ENCODE results near the gene DGKI.

The DGKI gene

DNA sequence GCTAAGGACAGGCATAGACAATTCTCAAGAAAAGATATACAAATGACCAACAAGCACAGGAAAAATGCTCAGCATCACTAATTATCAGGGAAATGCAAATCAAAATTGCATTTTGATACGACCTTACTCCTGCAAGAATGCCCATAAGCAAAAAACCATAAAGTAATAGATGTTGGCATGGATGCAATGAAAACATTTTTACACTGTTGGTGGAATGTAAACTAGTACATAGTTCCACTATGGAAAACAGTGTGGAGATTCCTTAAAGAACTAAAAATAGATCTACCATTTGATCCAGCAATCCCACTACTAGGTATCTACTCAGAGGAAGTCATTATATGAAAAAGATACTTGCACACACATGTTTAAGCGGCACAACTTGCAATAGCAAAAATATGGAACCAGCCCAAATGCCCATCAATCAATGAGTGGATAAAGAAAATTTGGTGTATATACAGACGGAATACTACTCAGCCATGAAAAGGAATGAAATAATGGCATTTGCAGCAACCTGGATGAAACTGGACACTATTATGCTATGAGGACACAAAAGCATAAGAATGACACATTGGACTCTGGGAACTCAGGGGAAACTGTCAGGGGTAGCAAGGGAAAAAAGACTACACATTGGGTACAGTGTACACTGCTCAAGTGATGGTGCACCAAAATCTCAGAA lies 59.3 kb downstream of the DGKI start:
- no peak for DNase-seq

DNA sequence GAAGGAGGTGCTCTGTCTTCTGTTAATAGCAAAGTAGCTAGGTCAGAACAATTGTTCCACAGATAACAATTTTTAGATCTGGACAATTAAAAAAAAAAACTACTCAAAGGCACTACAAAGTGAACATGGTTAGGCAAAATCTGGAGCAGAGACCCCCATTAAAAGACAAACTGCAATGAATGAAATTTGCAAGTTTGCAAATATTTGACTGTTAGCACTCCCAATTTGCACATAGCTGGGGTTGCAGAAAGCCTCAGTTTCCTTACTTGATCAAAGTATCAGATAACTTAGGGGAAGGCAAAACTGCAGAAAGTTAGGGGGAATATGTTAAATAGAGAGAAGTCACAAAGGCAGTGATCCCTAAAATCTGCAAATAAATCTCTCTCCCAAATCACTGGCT lies 68.3 kb downstream of the DGKI start:
- no peak for DNase-seq

DNA sequence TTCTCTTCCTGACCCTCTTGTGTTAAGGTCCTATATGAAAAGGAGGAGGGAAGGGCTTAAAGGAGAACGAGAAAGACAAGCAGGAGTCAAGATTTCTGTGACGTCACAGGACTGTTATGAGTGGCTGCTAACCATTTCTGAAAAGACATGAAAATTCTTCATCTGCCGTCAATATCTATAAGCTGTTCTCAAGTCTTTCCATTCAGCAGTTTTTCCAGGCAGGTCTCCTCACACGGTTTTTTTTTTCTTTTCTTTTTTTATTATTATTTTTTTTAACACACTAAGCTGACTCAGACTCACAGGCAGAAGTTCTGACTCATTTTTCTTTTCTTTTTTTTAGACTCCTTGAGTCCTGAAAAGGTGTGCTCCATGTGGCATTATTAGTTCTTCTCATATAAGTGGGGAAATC lies 72.0 kb downstream of the DGKI start:
- no peak for DNase-seq

DNA sequence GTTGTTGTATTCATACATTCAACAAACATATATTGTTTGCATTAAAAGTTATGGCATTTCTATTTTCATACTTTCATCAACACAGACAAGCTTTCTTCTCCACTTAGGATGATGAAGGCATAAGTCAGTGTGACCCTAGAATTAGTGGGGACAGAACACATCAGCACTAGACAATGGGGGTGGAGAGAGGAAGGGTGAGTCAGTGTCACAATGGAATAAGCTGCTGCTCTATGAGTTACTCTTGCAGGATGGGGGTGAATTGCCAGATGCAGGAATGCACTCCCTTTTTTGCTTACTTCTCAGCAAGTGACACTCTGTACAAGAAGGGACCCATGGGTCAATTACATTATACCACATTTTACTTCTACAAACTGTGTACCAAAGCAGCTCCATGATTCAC lies 74.0 kb downstream of the DGKI start:
- DNase-seq = no peak

DNA sequence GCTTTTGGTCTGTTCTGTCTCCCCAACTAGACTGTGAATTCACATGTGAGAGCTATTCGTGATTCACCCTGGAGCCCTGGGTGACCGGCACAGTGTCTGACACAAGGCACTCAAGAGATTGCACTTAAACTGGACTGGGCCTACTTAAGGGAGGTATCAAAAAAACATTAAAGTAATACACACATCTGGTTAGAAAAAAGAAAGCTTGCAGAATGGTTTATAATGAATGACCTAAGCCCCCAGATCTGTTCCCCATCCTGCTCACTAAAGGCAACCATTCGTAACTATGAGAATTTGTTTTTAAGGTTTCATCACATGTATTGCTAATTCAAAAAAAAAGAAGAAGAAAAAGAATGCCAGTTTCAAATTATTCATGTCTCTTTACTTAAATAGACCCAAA lies 74.5 kb downstream of the DGKI start:
- DNase-seq = no peak

DNA sequence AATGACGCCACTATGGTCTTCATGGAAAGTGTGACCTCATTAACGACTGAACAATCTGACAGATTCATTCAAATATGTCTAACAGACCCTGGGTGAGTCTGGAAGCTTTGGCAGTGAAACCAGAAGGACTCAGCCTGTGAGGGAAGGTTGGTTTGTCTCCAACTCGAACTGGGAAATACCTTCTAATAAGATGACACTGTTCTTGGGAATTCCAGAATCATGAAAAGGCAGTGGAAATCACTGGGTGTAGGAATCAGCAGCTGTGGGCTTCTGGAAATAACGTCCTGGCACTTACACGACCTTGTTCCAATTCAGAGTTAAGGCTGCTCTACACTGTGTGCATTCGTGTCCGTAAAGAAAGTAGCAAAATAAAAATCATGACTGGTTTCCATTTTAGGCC lies 75.1 kb downstream of the DGKI start:
- no peak for DNase-seq

DNA sequence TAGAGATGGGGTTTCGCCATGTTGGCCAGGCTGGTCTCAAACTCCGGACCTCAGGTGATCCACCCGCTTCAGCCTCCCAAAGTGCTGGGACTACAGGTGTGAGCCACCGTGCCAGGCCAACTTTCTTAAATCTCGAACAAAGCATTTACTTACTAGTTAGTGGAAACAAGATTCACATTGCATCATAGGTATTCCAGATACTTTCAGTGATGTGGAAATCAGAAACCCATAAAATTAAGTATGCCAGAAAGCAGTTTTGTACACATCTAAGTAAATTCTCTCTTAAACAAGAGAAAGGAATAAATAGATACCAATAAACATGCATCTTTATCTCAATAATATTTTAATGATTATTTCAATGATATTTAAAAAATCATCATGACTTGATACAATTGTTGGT lies 75.5 kb downstream of the DGKI start:
- DNase-seq = no peak

DNA sequence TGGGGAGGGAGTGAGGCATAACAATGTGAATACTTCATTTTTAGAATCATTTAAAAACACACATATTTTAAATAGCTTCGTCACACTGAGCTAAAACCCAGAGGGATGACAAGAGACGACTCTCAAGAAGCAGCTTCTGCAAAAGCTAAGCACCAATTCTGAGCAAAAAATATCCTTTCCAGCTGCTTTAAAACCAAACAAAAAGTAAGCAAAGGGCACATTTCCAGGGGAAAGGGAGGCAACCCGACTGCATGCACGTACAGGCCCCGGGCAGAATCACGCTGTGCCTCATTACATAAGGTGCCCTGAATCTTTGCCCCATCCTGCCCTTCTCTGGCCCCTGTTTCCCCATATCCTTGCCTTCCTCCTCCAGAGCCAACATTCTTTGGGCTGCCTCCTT lies 78.4 kb downstream of the DGKI start:
- DNase-seq = no peak

DNA sequence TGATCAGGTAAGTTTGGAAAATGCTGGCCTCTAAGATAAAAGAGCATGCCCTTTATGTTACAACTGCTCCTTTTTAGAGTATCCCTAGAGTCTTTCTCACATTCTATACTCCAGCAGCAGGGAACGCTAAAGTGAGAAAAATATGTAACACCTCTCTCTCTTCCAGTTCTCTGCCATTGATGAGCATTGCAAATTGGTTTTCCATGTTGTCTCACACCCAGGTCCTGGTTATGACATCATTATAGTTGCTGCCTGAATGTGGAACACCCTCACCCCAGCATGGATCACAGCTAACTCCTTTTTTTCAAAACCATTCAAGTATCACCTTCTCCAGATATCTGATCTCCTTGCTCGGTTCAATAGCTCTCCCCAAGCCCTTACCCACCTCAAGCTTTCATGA lies 84.4 kb downstream of the DGKI start:
- no peak for DNase-seq

DNA sequence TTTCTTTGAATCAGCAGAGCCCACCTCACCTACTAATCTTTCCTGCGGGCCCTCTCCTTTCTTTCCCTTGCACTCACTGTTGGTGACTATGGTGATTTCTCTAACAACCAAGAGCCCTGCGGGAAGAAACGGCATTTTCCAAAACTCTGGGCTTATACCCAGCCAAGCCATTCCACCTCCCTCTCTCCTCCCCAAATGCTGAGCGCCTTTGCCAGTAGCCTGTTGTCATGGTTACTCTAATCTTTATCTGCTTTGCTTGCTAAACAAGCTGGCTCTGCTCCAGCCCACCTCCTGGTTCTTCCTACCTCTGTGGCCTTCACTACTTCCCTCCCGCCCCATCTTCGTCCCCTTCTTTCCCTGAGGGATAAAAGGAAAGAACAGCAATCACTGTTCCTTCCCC lies 86.7 kb downstream of the DGKI start:
- no peak for DNase-seq

DNA sequence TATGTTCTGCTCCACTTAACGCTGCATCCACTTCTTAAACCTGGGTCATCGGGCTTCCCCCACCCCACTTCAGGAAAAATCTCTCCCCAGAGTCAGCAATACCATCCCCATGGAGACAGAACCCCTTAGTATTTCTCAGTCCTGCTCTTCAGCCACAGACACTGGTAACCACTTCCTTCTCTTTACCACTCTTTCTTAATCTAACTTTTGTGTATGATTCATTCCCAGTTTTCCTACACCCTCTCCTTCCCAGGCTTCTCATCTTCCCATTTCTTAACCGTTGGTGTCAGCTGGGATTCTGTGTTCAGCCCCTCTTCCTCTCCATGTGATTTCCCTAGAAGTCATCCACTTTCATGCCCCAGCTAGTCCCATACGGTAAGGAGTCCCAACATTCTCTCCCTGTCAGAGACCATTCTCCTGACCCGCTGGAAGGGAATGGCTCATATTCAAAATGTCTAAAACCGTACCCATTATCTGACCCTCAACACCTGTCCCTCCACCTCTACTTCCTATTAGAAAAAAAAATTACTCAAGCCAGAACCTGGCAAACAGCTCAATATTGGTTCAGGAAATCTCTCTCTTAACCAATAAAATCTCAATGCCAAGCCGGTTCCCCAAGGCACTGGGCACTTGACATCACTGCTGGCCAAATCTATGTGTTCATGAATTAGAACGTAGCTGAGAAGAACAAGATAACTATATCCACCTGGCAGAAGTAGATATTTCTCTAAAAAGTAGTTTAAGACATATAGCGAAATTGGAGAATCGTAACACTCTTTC lies 89.4 kb downstream of the DGKI start:
- DNase-seq = no peak

DNA sequence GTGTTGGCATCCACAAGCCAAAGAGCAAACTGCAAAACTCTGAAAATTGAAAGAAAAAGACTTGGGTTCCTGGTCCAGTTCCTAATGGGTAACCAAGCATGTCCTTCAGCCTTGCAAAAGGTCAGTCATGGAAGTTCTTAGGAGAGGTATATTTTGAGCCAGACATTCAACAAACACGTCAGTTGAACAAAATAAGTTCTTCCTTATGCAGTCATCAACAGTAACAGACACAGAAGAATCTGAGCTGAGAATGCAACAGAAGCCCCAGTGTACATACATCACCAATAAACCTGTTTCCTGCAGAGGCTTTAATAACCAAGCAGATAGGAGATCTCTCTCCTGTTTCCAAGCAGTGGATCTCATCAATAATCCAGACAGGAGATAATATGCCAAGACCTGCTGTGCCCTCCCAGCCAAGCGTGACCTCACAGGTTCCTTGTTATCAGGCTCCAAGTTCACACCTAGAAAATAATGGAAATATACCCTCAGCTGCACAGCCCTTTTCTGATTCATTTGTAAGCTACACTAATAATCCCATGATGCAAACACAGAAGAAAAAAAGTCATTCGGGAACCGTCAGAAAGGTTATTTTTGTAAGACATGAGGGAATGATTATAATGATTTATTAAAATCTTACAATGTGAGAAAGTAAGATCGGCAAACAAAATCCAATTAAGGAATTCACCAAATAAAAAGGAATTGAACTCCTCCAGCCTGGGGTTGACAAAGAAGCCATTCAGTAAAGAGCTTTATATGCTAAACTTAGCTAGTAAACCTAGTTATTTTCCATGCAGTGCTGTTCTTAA lies 90.7 kb downstream of the DGKI start:
- DNase-seq = no peak

DNA sequence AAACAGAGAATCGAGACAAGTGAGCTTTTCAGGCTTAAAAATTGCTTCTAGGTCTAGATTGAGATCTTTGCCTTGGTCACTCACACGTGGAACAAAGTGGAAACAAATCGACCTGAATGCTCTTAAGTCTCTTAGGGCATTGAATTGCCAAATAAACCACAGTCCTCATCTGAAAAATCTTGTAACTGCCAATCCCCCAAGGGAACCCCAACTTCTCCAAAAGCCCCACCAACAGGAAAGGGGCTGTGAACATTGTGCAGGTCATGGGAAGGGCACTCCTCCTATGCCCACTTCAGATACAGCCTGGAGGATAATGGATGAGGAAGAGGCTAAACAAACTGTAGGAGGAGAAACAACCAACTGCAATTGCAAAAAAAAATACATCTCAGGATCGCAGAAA lies 91.3 kb downstream of the DGKI start:
- DNase-seq = no peak

DNA sequence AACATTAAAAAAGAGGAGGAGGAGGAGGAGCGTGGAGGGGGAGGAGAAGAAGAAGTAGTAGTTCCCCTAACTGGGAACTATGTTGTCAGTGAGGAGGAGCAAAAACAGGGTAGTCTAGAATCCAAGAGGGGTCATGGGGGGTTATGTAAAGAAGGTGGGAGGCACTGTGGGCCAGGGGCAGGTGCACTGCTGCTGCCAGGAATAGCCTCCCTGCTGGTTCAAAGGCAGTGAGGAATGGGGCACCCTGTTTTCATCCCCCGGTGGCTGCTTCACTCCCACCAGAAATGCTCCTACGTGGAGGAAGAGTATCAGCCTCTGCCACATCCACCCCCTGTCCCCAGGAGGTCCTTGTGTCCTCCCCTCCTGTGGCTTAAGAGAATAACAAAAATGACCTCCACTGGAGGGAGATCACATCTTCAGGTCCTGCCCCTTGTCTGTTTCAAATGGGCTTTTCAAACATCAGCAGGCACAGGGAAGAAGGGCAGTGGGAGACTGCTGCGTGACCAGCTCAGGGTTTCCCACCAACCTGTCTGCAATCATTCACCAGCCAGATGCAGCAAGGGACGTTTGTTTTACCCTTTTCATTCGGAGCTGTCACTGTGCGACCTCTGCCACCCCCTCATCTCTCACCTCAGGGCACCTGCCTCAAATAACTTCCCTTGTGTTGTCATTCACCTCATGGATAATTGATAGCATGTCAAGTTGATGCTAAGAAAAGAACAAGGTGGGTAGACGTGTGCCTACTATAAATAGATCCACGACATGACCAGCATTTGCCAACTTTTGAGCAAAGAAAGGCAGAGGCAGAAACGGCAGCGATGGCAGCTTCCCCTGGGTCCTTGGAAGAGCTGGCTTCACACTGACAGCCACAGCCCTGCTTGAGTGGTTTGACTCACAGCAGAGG lies 92.6 kb downstream of the DGKI start:
- no peak for DNase-seq

DNA sequence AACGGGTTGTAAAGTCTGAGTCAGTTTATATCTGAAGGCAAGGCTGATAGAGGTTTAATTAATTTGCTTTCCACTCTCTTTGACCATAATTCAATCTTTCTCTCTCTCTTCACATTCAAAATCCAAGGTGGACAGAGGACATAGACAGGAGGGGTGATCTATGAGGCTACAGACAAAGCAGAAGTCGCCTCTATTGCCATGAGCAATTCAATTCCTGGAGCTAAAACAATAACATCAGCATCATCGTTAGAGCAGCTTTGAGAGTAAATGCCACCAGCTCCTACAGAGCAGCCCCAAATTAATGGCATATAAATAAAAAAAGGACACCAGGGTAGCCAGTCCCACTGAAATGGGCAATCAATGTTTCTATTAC lies 93.2 kb downstream of the DGKI start:
- DNase-seq = no peak

DNA sequence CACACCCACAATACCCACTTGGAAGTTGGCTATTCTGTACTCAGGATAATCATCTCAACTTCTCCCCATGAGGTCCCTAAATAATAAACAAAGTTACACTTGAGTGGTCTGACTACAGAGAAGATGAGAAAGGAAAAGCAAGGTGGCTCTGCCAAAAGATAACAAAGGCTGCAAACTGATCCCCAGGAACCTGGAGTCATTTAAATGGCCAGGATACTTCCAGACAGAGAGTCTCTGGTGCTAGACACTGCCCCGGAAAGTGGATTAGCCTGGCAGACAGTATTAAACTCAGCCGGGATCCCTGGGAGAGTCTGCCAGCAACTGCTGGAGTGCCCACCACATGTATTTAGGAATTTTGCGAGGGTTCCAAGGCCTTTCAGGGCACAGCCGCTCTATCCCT lies 93.7 kb downstream of the DGKI start:
- DNase-seq = no peak

DNA sequence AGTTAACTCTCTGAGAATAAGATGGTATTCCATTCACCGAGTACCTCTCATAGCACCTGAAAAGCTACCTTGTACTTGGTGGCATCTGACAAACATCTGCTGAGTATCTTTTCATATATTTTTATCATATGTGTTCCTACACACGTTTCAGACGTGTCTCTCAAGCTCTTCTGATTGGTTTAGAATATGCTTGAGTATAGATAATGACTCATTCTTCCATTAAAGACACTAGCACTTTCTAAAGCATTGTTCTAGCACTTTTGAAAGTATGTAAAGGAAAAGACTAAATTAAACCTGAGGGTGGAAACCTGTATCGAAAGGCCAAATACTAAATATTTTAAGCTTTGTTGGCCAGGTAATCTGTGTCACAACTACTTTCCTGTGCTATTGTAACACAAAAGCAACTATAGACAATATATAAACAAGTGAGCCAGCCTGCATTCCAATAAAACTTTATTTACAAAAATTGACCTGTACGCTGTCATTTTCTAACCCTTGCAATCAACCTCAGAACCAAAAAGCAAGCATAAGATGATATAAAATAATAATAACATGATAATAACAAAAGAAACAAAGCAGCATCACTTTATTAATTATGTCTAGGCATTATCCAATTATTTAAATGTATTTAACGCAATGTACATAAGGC lies 95.3 kb downstream of the DGKI start:
- DNase-seq = no peak

DNA sequence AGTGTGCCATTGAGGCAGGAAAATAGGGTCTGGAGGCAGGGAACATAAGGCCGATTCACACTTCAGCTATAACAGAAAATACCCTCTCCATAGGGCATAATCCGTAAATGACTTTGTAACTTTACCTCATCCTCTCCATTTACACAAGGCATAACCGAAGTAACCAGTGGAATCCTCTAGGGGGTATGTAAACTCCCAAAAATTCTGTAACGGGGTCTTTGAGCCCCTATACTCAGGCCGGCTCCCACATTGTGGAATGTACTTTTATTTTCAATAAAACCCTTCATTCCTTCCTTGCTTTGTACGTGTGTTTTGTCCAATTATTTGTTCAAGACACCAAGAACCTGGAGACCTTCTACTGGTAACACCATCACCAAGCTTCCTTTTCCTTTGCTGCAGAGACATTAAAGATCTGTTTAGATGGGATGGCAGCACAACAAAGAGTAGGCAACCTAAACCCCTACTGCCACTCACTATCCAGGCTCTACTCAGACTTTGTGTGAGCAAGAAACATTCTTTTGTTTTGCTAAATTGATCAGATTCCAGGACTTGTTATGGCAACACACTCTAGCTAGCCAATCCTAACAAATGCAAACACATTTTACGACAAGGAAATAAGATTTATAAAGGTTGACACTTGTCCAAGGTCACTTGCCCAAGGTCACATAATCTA lies 99.3 kb downstream of the DGKI start:
- DNase-seq = no peak

DNA sequence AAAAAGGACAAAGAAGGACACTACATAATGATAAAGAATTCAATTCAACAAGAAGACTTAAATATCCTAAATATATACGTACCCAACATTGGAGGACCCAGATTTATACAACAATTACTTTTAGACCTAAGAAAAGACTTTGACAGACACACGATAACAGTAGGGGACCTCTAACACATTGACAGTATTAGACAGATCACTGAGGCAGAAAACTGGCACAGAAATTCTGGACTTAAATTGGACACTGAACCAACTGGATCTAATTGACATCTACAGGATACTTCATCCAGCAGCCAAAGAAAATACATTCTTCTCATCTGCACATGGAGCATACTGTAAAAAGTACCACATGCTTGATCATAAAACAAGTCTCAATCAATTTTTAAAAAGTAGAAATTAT lies 103.8 kb downstream of the DGKI start:
- DNase-seq = no peak

DNA sequence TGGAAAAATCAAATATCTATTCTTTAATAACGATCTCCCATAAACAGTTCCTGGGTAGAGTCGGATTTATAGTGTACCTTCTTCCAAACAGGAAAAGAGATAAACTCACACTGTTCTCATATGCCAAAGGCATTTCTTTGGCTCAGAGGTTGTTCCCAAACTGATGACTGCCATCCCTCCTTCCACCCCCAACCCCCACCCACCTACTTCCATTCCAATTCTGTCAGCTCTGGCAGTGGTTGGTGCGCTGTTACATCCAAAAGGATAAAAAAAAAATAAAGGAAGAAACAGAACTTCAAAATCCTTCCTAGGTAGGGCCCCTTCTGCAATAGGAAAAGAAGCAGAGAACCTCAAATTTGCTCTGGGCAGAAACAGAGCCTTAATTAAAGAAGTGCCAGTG lies 104.7 kb downstream of the DGKI start:
- DNase-seq = no peak

DNA sequence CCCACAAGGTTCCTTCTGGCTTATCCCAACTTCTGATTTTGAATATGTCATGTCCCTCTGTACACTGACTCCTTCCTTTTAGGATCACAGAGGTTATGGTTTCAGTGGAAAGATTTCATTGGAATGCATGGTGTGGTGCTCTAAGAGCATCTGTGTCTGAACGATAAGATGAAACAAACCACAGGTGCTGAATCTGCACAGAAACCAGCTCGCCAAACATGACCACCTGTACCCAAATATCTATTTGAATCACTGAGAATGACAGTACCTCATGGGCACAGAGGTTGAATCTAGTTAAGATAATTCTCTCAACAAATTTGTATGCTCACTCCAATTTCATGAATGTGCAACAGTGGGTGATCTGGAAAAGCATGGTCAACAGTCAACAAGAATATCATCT lies 105.3 kb downstream of the DGKI start:
- no peak for DNase-seq

DNA sequence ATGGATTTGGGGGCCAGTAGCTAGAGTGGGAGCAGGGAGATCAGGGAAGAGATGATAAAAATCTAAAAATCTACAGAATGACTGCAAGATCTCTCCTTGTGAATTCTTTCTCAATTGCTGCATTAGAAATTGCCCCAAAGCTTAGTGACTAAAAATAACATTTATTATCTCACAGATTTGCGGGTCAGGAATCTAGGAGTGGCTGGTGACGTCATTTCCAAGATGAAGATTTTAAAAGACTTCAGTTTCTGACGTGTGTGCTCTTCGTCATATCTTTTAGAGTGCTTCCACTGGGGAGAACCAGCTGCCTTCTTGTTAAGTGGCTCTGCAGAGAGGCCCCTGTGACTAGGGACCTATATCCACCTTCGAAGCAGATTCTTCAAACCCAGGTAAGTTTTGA lies 112.6 kb downstream of the DGKI start:
- no peak for DNase-seq
